Astrocyte (in vitro differentiated cells and primary cell): ENCODE data around the gene FGGY. TPM values are rescaled to one million over a fixed set of nuclear protein-coding genes. Genes with fewer than 3 reads are reported as not detected.

Experiments used
- DNase-seq: peaks from one replicate; pipeline ENCODE4 v3.0.0-alpha.2; 2010; ENCODE audit warnings: low read depth
- FAIRE-seq: peaks from 2 replicates; lab custom pipeline; 2011; peaks lifted over from hg19 to GRCh38; lab: Jason Lieb, UNC
- H2AFZ ChIP-seq: 2 replicates; pipeline ENCODE4 v1.6.0; 2012; ENCODE audit warnings: low read depth, low read length, inconsistent platforms
- H3K27ac ChIP-seq: 2 replicates; pipeline ENCODE4 v1.5.1; 2011; ENCODE audit warnings: low read depth, low read length, inconsistent platforms
- H3K27me3 ChIP-seq: 2 replicates; pipeline ENCODE4 v1.6.0; 2011; ENCODE audit warnings: low read length, inconsistent platforms; ENCODE audit not compliant: insufficient read depth
- H3K36me3 ChIP-seq: 2 replicates; pipeline ENCODE4 v1.5.1; 2011; ENCODE audit warnings: low read length, inconsistent platforms; ENCODE audit not compliant: insufficient read depth
- H3K4me1 ChIP-seq: 2 replicates; pipeline ENCODE4 v1.5.1; 2011; ENCODE audit warnings: low read length, inconsistent platforms; ENCODE audit not compliant: insufficient read depth
- H3K4me2 ChIP-seq: 2 replicates; pipeline ENCODE4 v1.6.0; 2012; ENCODE audit warnings: low read length, inconsistent platforms
- H3K4me3 ChIP-seq: 2 replicates; pipeline ENCODE4 v1.5.1; 2011; ENCODE audit warnings: low read depth, mild to moderate bottlenecking, low read length, inconsistent platforms; ENCODE audit not compliant: insufficient read depth
- H3K79me2 ChIP-seq: 2 replicates; pipeline ENCODE4 v1.6.0; 2012; ENCODE audit warnings: mild to moderate bottlenecking, low read length, inconsistent platforms; ENCODE audit not compliant: insufficient read depth
- H3K9ac ChIP-seq: 2 replicates; pipeline ENCODE4 v1.6.0; 2012; ENCODE audit warnings: mild to moderate bottlenecking, low read length, inconsistent platforms
- H3K9me3 ChIP-seq: 2 replicates; pipeline ENCODE4 v1.5.1; 2012; ENCODE audit warnings: low read depth, mild to moderate bottlenecking, low read length, inconsistent platforms; ENCODE audit not compliant: insufficient read depth
- H4K20me1 ChIP-seq: 2 replicates; pipeline ENCODE4 v1.6.0; 2012; ENCODE audit warnings: low read length, inconsistent platforms; ENCODE audit not compliant: insufficient read depth
- H3K27ac Mint-ChIP-seq: one replicate; pipeline ENCODE4 v1.8.0; 2021; ENCODE audit warnings: mild to moderate bottlenecking, mixed read lengths; ENCODE audit not compliant: unreplicated experiment
- H3K27me3 Mint-ChIP-seq: one replicate; pipeline ENCODE4 v1.8.0; 2021; ENCODE audit warnings: low read depth, mixed read lengths; ENCODE audit not compliant: unreplicated experiment
- H3K36me3 Mint-ChIP-seq: one replicate; pipeline ENCODE4 v1.8.0; 2021; ENCODE audit warnings: low read depth, mixed read lengths; ENCODE audit not compliant: unreplicated experiment
- H3K4me1 Mint-ChIP-seq: one replicate; pipeline ENCODE4 v1.8.0; 2021; ENCODE audit warnings: low read depth, mixed read lengths; ENCODE audit not compliant: unreplicated experiment
- H3K4me3 Mint-ChIP-seq: one replicate; pipeline ENCODE4 v1.8.0; 2021; ENCODE audit warnings: mild to moderate bottlenecking, moderate library complexity, mixed read lengths; ENCODE audit not compliant: unreplicated experiment
- H3K9me3 Mint-ChIP-seq: one replicate; pipeline ENCODE4 v1.8.0; 2021; ENCODE audit warnings: mild to moderate bottlenecking, mixed read lengths; ENCODE audit not compliant: unreplicated experiment
- CTCF ChIP-seq: IDR thresholded peaks from 2 replicates; pipeline ENCODE4 v1.5.1; 2011; ENCODE audit warnings: low read depth, mild to moderate bottlenecking, inconsistent platforms, low read length, moderate library complexity; ENCODE audit not compliant: insufficient read depth
- EZH2 ChIP-seq: IDR thresholded peaks from 2 replicates; pipeline ENCODE4 v1.6.1; 2012; ENCODE audit warnings: mild to moderate bottlenecking, low read length, inconsistent platforms; ENCODE audit not compliant: insufficient read depth
- total RNA-seq: library from RNA; stranded (reverse); gene quantifications from 2 replicates; pipeline ENCODE4 v1.2.1, GENCODE V29; 2021

Gene FGGY
- total RNA-seq, 1 donor from 2014 or later: 6.8 TPM

DNA sequence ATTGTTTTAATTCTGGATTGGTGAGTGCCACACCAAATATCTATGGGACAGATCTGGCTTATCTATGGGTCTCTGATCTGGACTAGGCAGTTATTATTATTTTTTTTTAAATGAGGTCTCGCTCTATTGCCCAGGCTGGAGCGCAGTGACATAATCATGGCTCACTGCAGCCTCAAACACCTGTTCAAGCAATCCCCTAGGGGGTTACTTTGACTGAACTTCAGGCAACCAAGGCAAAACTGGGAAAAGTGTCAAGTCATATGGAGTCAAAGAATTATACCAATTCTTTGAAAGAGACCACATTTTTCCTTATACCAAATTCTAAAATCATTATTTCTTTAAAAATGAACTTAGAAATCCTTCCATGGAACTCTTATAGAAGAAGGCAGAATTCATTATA lies 388.8 kb downstream of the FGGY start:
- Histone ChIP-seq H3K9ac (no peak overlapping the region), H3K4me2 (no peak overlapping the region)

DNA sequence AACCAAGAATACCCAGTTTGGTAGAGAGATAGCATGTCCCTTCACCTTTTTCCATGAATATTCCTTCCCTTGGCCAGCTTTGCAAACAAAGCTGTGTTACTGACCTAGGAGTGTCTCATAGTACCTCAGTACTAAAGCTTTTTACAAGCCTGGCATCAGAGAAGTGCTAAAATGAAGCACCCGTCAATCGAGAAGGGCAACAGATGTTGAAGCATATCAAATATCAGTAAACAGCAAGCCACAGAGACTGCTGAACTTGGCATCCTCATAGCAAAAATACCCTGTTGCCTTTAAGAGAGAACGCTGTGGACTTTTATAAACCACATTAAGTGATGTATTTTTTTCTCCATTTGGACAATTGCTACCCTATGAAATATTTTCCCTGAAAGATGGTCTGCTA lies 389.3 kb downstream of the FGGY start:
- H3K27me3 ChIP-seq: no peaks in the 10 kb centered on the region
- no peak overlapping the region for H3K4me3 Mint-ChIP-seq

More for the DNA sequence above, 388.8 kb downstream of the FGGY start:
- no peaks in the 10 kb centered on the region for H3K9me3 Mint-ChIP-seq
- H3K4me1 Mint-ChIP-seq: peaks cover 6% of the 10 kb centered on the region
- no peak for TF ChIP-seq CTCF
- no peak for TF ChIP-seq EZH2
- no peaks in the 10 kb centered on the region for H3K36me3 Mint-ChIP-seq
- DNase-seq: no peak
- no peaks in the 10 kb centered on the region for H3K36me3 ChIP-seq
- no peaks in the 10 kb centered on the region for H3K4me1 ChIP-seq
- peaks cover 18% of the 10 kb centered on the region for H3K27me3 Mint-ChIP-seq
- no peaks in the 10 kb centered on the region for H3K79me2 ChIP-seq
- no peak overlapping the region for H3K4me3 ChIP-seq
- no peak for FAIRE-seq
- no peaks in the 10 kb centered on the region for H4K20me1 ChIP-seq
- no peaks in the 10 kb centered on the region for H3K27me3 ChIP-seq
- H3K27ac ChIP-seq: no peak overlapping the region
- no peak overlapping the region for H3K4me3 Mint-ChIP-seq
- no peaks in the 10 kb centered on the region for H3K9me3 ChIP-seq
- H3K27ac Mint-ChIP-seq: no peak overlapping the region
- no peak overlapping the region for H2AFZ ChIP-seq

More for the DNA sequence above, 389.3 kb downstream of the FGGY start:
- Histone ChIP-seq H3K4me3 (no peak overlapping the region), H4K20me1 (no peaks in the 10 kb centered on the region), H3K4me2 (no peak overlapping the region), H3K27ac (no peak overlapping the region), H3K9ac (no peak overlapping the region), H3K4me1 (no peaks in the 10 kb centered on the region), H3K79me2 (no peaks in the 10 kb centered on the region), H2AFZ (no peak overlapping the region), H3K9me3 (no peaks in the 10 kb centered on the region), H3K36me3 (no peaks in the 10 kb centered on the region)
- Mint-ChIP-seq H3K27ac (no peak overlapping the region), H3K36me3 (no peaks in the 10 kb centered on the region), H3K27me3 (peaks cover 18% of the 10 kb centered on the region), H3K9me3 (no peaks in the 10 kb centered on the region), H3K4me1 (peaks cover 6% of the 10 kb centered on the region)
- no peak for TF ChIP-seq CTCF
- TF ChIP-seq EZH2: no peak
- no peak for FAIRE-seq
- no peak for DNase-seq
